AG08395 (cell line): ENCODE data around the gene GMDS.

Source experiments
- DNase-seq: peaks from one replicate; pipeline ENCODE4 v3.0.0; 2012; ENCODE audit warnings: mixed read lengths, low spot score

Gene GMDS

GRCh38 chr6:1895721-1896120, 349.7 kb downstream of the GMDS start:
- DNase-seq = no peak

- DNase-seq = no peak
Measured at GRCh38 chr6:1894954-1895353, 350.5 kb downstream of the GMDS start.

- no peak for DNase-seq
Measured at GRCh38 chr6:1893470-1894130, 351.8 kb downstream of the GMDS start.

- DNase-seq = no peak
Measured at GRCh38 chr6:1892716-1893115, 352.7 kb downstream of the GMDS start.

- DNase-seq = no peak
Measured at GRCh38 chr6:1890987-1891386, 354.4 kb downstream of the GMDS start.

GRCh38 chr6:1890071-1890470, 355.3 kb downstream of the GMDS start:
- DNase-seq = no peak

GRCh38 chr6:1885576-1886011, 359.8 kb downstream of the GMDS start:
- DNase-seq = no peak

GRCh38 chr6:1884313-1884712, 361.1 kb downstream of the GMDS start:
- DNase-seq = no peak

GRCh38 chr6:1878330-1878729, 367.1 kb downstream of the GMDS start:
- no peak for DNase-seq

GRCh38 chr6:1873781-1874180, 371.6 kb downstream of the GMDS start:
- DNase-seq = no peak

GRCh38 chr6:1872649-1873131, 372.7 kb downstream of the GMDS start:
- DNase-seq = peak; percentile 35

GRCh38 chr6:1871724-1872315, 373.6 kb downstream of the GMDS start:
- DNase-seq = peak; percentile 26

- DNase-seq = no peak
Measured at GRCh38 chr6:1870932-1871331, 374.5 kb downstream of the GMDS start.

GRCh38 chr6:1870251-1870650, 375.2 kb downstream of the GMDS start:
- DNase-seq = no peak

- DNase-seq = no peak
Measured at GRCh38 chr6:1869769-1870168, 375.6 kb downstream of the GMDS start.

- no peak for DNase-seq
Measured at GRCh38 chr6:1869308-1869707, 376.1 kb downstream of the GMDS start.

GRCh38 chr6:1868561-1869261, 376.7 kb downstream of the GMDS start:
- DNase-seq = no peak

- DNase-seq = no peak
Measured at GRCh38 chr6:1867197-1867596, 378.2 kb downstream of the GMDS start.

GRCh38 chr6:1865585-1865984, 379.8 kb downstream of the GMDS start:
- no peak for DNase-seq

GRCh38 chr6:1864496-1864895, 380.9 kb downstream of the GMDS start:
- no peak for DNase-seq

GRCh38 chr6:1862411-1862810, 383.0 kb downstream of the GMDS start:
- no peak for DNase-seq

- no peak for DNase-seq
Measured at GRCh38 chr6:1860756-1861348, 384.6 kb downstream of the GMDS start.

GRCh38 chr6:1858859-1859258, 386.5 kb downstream of the GMDS start:
- DNase-seq = no peak
